Activated T-cell treated with anti-CD3 and anti-CD28 coated beads, Interleukin-2, amount 50 U/mL, for 1 hour (primary cell): Measurements from ENCODE around the gene ADAMTS6.
"Not testable (repeated sequence)": the region's sequence is repeated elsewhere in the genome, so short reads cannot be mapped to it uniquely, and the experiment has no call there.

Experiments used
- DNase-seq: peaks from one replicate; pipeline ENCODE4 v3.0.0-alpha.2; 2020

ADAMTS6 gene

DNA sequence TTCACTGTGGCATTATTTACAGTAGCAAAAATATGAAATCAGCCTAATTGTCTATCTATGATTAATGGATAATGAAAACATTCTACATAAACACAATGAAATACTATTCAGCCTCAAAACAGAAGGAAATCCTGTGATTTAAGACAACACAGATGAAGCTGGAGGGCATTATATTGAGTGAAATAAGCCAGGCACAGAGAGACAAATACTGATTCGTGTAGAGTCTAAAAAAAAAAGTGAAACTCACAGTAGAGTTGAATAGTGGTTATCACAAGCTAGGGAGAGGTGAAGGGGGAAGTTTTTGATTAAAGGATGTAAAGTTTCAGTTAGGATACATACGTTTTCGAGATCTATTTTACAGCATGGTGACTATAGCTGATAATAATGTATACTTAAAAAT is 122.2 kb downstream of the ADAMTS6 start:
- DNase-seq = no peak

DNA sequence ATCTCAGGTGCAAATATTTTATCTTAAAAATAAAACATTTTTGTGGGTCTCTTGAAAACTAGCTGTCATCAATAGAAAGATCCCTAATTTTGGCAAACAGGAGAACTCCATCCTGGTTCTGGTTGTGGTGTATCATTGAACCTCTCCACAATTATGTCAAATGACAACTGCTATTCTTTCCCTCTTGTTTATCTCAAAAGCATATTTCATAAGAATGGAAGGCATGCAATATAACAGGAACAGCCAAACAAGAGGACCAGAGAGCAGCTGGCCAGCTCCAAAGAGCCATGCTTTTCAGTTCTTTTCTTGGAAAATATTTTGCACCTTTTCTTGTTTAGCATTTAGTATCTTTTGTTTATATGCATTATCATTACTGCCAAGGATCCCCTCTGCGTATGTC is 125.4 kb downstream of the ADAMTS6 start:
- DNase-seq = no peak

DNA sequence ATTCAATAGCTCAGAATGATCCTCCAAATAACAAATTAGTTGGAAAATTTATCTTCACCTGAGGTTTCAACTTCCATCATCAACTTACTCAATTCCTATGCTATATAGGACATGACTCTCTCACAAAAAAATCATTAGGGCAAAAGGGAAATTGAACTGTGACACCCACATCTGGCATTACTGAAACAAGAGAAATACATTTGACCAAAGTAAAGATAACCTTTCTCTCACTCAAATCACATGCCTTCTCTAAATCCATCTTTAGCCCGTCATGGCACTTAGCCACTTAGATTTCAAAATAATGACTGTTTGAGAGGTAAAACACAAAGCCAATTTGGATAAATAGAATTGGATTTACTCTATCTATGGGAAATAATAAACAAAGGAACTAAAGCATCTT is 126.4 kb downstream of the ADAMTS6 start:
- no peak for DNase-seq

- DNase-seq = no peak
These were observed 139.9 kb downstream of the ADAMTS6 start for GRCh38 chr5:65341835-65342234.

- no peak for DNase-seq
These were observed 143.0 kb downstream of the ADAMTS6 start for GRCh38 chr5:65338606-65339151.

GRCh38 chr5:65334077-65334476 is 147.6 kb downstream of the ADAMTS6 start:
- no peak for DNase-seq

GRCh38 chr5:65332591-65332990 is 149.1 kb downstream of the ADAMTS6 start:
- DNase-seq = no peak

- DNase-seq = no peak
These were observed 152.5 kb downstream of the ADAMTS6 start for GRCh38 chr5:65329266-65329665.

GRCh38 chr5:65327582-65327981 is 154.1 kb downstream of the ADAMTS6 start:
- DNase-seq = no peak

DNA sequence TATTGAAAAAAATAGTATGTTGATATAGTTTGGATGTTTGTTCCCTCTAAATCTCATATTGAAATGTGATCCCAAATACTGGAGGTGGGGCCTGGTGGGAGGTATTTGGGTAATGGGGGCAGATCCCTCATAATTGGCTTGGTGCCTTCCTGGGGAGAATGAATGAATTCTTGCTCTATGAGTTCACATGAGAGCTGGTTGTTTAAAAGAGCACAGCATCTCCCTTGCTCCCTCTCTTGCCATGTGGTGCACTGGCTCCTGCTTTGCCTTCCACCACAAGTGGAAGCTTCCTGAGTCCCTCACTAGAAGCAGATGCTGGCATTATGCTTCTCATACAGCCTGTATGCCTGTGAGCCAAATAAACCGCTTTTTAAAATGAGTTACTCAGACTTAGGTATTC is 154.8 kb downstream of the ADAMTS6 start:
- no peak for DNase-seq

DNA sequence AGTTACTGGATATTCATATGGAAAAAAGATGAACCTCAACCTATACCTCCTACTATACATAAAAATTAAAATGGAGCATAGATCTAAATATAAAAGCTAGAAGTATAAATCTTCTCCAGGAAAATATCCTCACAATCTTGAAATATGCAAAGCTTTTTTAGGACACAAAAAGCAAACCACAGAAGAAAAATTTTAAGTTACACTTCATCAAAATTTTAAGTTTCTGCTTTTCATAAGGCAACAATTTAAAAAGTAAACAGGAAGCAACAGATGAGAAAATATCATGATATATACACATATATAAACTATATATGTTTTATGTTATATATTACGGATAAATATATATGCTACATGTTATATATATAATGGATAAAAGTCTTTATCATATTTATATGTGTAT is 157.5 kb downstream of the ADAMTS6 start:
- no peak for DNase-seq

DNA sequence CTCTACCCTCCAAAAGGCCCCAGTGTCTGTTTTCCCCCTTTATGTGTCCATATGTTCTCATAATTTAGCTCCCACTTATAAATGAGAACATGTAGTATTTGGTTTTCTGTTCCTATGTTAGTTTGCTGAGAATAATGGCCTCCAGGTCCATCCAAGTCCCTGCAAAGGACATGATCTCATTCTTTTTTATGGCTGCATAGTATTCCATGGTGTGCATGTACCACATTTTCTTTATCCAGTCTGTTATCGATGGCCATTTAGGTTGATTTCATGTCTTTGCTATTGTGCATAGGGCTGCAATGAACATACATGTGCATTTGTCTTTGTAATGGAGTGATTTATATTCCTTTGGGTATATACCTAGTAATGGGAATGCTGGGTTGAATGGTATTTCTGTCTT is 161.0 kb downstream of the ADAMTS6 start:
- DNase-seq = not testable (repeated sequence)

GRCh38 chr5:65320250-65320649 is 161.5 kb downstream of the ADAMTS6 start:
- DNase-seq = no peak

- no peak for DNase-seq
These were observed 173.8 kb downstream of the ADAMTS6 start for GRCh38 chr5:65307931-65308330.

DNA sequence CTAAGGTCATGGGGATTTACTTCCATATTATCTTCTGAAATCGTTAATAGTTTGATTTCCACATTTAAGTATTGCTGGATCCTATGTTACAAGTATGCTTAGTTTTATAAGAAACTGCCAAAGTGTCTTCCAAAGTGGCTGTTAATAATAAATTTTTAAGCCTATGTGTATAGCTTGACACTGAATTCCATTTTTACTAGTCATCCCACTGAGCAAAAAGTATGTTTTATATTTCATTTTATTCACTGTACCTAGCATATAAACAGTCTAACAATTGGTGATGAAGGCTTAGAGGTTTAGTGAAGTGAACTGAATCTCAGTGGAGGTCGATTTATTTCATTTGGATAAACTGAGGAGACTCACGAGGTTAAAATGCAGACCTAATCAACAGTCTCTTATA is 174.6 kb downstream of the ADAMTS6 start:
- no peak for DNase-seq

DNA sequence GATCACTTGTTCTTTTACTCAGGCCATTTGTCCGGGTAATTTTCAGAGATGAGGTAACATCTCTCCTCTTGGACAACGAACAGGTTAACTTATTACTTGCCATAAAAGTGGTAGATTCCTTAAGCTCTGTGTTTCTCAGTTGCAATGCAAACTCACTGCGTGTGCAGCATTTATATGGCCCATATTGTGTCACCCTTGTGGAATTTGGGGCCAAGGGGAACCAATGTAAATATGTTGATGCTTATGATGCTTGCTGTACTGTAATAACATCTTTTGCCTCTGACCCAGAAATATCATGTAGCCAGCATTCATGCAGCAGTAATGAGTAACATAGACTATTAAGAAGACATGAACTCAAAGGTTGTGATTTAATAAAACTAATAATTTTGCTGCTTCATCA is 175.8 kb downstream of the ADAMTS6 start:
- DNase-seq = no peak

DNA sequence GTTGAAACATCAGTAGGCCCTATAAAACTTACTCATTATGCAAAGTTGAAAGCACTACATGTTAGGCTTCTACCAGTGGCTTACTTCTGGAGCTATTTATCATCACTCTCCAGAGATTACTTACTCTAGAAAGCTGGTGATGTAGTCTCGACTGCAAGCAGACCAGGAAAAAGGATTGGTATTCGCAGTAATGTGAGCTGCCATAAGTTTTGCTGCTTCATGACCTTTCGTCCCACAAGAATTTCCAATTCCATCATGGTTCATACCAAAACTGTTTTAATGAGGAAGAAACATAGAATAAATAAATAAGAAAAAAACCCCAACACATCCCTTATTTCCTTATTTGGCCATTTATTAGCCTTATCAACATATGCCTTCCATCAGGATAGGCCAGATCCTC is 181.9 kb downstream of the ADAMTS6 start:
- no peak for DNase-seq

GRCh38 chr5:65296067-65296466 is 185.7 kb downstream of the ADAMTS6 start:
- no peak for DNase-seq

DNA sequence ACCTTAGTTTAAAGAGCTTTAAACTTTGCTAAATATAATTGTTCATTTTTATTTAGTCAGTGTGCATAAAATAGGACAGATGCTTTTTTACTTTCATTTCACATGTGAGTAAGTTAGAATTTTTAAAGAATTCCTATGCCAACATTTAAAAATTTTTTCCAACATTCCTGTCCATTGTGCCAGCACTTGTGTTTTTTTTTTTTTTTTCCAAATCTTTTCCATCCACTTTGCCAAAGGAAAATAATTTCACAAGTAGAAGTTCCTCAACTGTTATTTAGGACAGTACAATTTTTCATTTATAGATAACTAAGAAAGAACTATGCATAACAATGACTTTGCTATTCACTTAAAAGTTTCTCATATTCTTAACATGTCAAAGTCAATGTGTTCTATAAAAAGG is 189.5 kb downstream of the ADAMTS6 start:
- DNase-seq = no peak

DNA sequence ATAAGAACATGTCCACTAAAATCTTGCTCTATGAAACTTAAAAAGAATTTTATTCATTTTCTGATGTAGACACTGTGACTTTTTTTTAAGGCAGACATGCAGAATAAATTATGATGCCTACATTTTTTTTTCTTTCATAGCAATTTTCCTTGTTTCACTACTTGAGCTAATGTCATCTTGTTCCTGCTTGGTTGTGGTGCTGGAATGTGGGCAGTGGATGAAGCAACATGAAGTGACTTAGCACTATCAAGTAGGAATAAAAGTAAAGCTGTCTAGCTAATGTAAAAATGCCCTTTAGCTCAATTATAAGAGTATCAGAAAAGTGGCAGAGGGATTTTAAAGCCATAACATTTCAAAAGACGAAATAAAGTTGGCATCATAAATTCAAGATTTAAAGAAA is 191.0 kb downstream of the ADAMTS6 start:
- DNase-seq = no peak

DNA sequence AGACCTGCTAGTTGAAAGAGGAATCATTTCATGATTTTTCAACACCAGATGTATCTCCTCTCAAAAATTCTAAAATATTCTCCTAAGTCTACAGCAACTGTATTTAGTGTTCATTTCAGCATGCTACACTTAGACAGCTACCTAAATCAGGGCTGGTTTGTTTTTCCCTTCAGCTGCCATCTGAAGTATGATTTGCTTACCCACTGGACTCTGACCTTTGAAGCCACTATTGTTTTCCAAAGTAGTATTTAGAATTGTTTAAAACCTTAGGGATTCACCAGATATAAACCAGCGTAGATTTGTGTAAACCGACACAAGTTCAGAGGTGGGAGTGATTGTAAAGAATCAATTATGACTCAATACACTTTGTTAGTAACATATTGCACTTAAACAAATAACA is 193.1 kb downstream of the ADAMTS6 start:
- no peak for DNase-seq

DNA sequence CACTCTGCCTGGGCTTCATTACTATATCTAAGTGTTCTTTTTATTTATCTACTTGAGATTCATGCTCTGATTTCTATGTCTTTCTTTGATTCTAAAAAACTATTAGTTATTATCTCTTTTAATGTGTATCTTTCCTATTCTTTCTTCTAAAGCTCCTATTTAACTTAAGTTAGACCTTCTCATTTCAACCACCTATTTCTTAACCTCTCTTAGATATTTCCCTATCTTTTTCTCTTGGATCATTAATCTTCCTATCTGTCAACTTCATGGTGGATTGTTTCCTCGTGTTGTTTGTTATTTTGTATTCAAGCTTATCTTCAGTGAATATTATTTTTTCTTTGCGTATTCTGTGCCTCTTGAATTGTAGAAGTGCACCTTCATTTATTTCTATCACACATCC is 202.1 kb downstream of the ADAMTS6 start:
- DNase-seq = no peak

- DNase-seq = no peak
These were observed 205.4 kb downstream of the ADAMTS6 start for GRCh38 chr5:65276178-65276890.

- no peak for DNase-seq
These were observed 209.8 kb downstream of the ADAMTS6 start for GRCh38 chr5:65271906-65272305.

DNA sequence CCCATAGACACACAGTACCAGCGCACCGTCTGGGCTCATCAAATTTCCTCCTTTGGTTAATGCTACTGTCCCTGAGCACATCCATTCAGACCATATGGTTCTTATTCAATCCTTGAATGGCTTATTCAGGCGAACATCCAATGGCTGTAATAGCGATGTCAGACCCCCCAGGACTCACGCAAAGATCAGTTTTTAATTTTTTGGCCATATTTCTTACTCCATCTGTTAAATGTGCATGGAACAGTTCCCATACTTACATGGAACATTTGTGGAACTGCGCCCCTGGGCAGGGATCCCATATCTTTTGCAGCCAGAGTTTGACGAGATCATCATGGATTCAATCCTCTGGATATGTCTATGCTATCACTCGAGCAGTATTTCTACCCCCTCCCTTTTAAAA is 213.2 kb downstream of the ADAMTS6 start:
- no peak for DNase-seq
